ENCODE data around the gene PPARA.

GRCh38 chr22:46110215-46110614 is 40.1 kb upstream of the PPARA start:
- no peak for TF ChIP-seq CTCF (IDR thresholded peaks at IDR 0.05)
- no peak for TF ChIP-seq EZH2 (IDR thresholded peaks at IDR 0.05; ENCODE audit: borderline replicate concordance, insufficient read depth, low read depth, low read length, poor library complexity, severe bottlenecking)

Data from B cell (primary cell).